WTC11 (cell line): Measurements from ENCODE around the gene SLCO2A1. TPM values are rescaled to one million over a fixed set of nuclear protein-coding genes. Genes with fewer than 3 reads are reported as not detected.

ENCODE experiments used
- ATAC-seq: fragments of 200-7000 bp; cut with Tn5 transposase; 2 replicates; pipeline ENCODE4 v1.10.0; 2021; ENCODE audit warnings: mild to moderate bottlenecking, moderate library complexity
- CTCF ChIA-PET: fragments of 300-600 bp; sonication (Branson Sonifier 250); formaldehyde crosslinking; loops from one replicate; lab custom pipeline; 2021; ENCODE audit warnings: antibody characterized with exemption; lab: Charles Lee
- POLR2A ChIA-PET: fragments of 350-600 bp; sonication (Branson Sonifier 250); formaldehyde crosslinking; loops from one replicate; lab custom pipeline; 2021; ENCODE audit warnings: antibody characterized with exemption; lab: Charles Lee
- DNase-seq: peaks from one replicate; pipeline ENCODE4 v3.0.0; 2021; ENCODE audit warnings: low spot score
- H3K27ac Mint-ChIP-seq: 2 replicates; pipeline ENCODE4 v1.8.0; 2021; ENCODE audit warnings: mixed read lengths
- H3K27me3 Mint-ChIP-seq: 2 replicates; pipeline ENCODE4 v1.8.0; 2021; ENCODE audit warnings: low read depth, mild to moderate bottlenecking, moderate library complexity, mixed read lengths
- H3K36me3 Mint-ChIP-seq: 2 replicates; pipeline ENCODE4 v1.8.0; 2021; ENCODE audit warnings: mixed read lengths
- H3K4me1 Mint-ChIP-seq: 2 replicates; pipeline ENCODE4 v1.8.0; 2022; ENCODE audit warnings: mixed read lengths
- H3K4me3 Mint-ChIP-seq: 2 replicates; pipeline ENCODE4 v1.8.0; 2021; ENCODE audit warnings: mild to moderate bottlenecking, moderate library complexity, mixed read lengths
- H3K9me3 Mint-ChIP-seq: 2 replicates; pipeline ENCODE4 v1.8.0; 2021; ENCODE audit warnings: mixed read lengths
- CREB1 ChIP-seq: sonication (generic); formaldehyde crosslinking; IDR thresholded peaks from 2 replicates; pipeline ENCODE4 v1.8.0; 2023; ENCODE audit warnings: mild to moderate bottlenecking, missing genetic modification reagents
- KAT7 ChIP-seq: sonication (generic); formaldehyde crosslinking; IDR thresholded peaks from 2 replicates; pipeline ENCODE4 v1.8.1; 2023; ENCODE audit warnings: missing genetic modification reagents, mild to moderate bottlenecking, borderline replicate concordance
- NFATC4 ChIP-seq: fragments of 250-450 bp; sonication (Bioruptor Pico); IDR thresholded peaks from 2 replicates; pipeline ENCODE4 v1.9.0; 2021; ENCODE audit warnings: mild to moderate bottlenecking
- NR3C1 ChIP-seq: sonication (generic); formaldehyde crosslinking; conservative IDR thresholded peaks from 2 replicates; pipeline ENCODE4 v1.8.1; 2023; ENCODE audit warnings: low read depth, mild to moderate bottlenecking, missing genetic modification reagents
- RELA ChIP-seq: sonication (generic); formaldehyde crosslinking; IDR thresholded peaks from 2 replicates; pipeline ENCODE4 v1.8.1; 2022; ENCODE audit warnings: missing genetic modification reagents, mild to moderate bottlenecking, borderline replicate concordance
- ZNF232 ChIP-seq: sonication (generic); formaldehyde crosslinking; IDR thresholded peaks from 2 replicates; pipeline ENCODE4 v1.8.0; 2022; ENCODE audit warnings: mild to moderate bottlenecking, missing genetic modification reagents
- ZNF396 ChIP-seq: fragments of 250-450 bp; sonication (Bioruptor Pico); IDR thresholded peaks from 2 replicates; pipeline ENCODE4 v1.8.0; 2021; ENCODE audit warnings: mild to moderate bottlenecking, moderate library complexity, borderline replicate concordance
- total RNA-seq: library from RNA; stranded (reverse); gene quantifications from 3 replicates; pipeline ENCODE4 v1.2.3, GENCODE V29; 2021
- TF ChIP-seq, protein P1 (sequence below): sonication (generic); formaldehyde crosslinking; IDR thresholded peaks from 2 replicates; pipeline ENCODE4 v1.8.1; 2023; ENCODE audit warnings: mild to moderate bottlenecking, missing genetic modification reagents, borderline replicate concordance
- TF ChIP-seq, protein P2 (sequence below): sonication (generic); formaldehyde crosslinking; IDR thresholded peaks from 2 replicates; pipeline ENCODE4 v1.8.0; 2022; ENCODE audit warnings: mild to moderate bottlenecking, missing genetic modification reagents
- TF ChIP-seq, protein P3 (sequence below): sonication (generic); formaldehyde crosslinking; IDR thresholded peaks from 2 replicates; pipeline ENCODE4 v1.8.0; 2022; ENCODE audit warnings: missing genetic modification reagents
- TF ChIP-seq, protein P4 (sequence below): fragments of 250-450 bp; sonication (Bioruptor Pico); IDR thresholded peaks from 2 replicates; pipeline ENCODE4 v1.9.0; 2021; ENCODE audit warnings: moderate library complexity, mild to moderate bottlenecking, inconsistent platforms, borderline replicate concordance
- TF ChIP-seq, protein P5 (sequence below): fragments of 250-450 bp; sonication (Bioruptor Pico); IDR thresholded peaks from 2 replicates; pipeline ENCODE4 v1.9.0; 2021; ENCODE audit warnings: mild to moderate bottlenecking
- TF ChIP-seq, protein P6 (sequence below): sonication (generic); formaldehyde crosslinking; IDR thresholded peaks from 2 replicates; pipeline ENCODE4 v1.8.0; 2023; ENCODE audit warnings: missing genetic modification reagents, mild to moderate bottlenecking, borderline replicate concordance

Gene SLCO2A1
- total RNA-seq, 1 experiment from 2014 or later = 3.3 TPM

DNA sequence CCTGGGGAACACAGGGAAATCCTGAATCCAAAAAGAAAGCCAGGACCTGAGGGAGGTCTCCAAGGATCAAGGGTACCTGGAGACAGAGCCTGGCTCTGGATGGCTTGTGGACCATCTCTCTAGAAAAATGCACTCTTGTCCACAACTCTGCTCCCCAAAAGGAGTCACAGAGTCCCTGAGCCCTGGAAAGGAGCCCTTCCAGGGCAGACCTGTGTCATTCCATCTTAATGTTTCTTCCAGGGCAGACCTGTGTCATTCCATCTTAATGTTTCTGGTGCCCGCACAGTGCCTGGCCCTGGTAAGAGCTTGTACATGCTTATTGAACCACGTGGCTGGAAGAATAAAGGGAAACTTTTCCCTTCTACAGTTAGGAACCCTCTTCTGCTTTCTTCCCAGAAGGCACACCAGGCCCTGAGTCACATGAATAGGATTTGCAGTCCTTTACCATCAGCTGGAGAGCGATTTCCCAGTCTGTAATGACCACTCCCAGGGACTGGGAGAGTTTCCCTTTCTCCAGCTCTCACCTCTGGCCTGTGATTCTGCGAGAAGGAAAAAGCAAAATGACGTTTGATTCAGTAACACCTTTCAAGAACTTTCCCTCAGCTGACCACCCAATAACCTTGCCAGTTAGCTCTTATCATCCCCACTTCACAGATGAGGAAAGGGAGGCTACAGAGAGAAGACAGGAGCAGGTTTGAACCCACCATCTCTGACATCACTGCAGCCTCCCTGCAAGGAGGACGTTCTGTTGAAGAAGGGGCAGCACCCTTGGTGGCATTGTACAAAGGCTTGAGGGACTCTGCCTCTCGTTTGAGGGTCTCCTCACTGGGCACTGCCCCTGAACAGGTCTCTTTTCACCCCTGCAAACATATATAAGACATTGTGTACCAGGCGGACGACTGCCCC lies 35.8 kb upstream of the SLCO2A1 start (continued):
- TF ChIP-seq, protein P1, sequence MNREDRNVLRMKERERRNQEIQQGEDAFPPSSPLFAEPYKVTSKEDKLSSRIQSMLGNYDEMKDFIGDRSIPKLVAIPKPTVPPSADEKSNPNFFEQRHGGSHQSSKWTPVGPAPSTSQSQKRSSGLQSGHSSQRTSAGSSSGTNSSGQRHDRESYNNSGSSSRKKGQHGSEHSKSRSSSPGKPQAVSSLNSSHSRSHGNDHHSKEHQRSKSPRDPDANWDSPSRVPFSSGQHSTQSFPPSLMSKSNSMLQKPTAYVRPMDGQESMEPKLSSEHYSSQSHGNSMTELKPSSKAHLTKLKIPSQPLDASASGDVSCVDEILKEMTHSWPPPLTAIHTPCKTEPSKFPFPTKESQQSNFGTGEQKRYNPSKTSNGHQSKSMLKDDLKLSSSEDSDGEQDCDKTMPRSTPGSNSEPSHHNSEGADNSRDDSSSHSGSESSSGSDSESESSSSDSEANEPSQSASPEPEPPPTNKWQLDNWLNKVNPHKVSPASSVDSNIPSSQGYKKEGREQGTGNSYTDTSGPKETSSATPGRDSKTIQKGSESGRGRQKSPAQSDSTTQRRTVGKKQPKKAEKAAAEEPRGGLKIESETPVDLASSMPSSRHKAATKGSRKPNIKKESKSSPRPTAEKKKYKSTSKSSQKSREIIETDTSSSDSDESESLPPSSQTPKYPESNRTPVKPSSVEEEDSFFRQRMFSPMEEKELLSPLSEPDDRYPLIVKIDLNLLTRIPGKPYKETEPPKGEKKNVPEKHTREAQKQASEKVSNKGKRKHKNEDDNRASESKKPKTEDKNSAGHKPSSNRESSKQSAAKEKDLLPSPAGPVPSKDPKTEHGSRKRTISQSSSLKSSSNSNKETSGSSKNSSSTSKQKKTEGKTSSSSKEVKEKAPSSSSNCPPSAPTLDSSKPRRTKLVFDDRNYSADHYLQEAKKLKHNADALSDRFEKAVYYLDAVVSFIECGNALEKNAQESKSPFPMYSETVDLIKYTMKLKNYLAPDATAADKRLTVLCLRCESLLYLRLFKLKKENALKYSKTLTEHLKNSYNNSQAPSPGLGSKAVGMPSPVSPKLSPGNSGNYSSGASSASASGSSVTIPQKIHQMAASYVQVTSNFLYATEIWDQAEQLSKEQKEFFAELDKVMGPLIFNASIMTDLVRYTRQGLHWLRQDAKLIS = no peak
- TF ChIP-seq NR3C1 (CRISPR knock-in tag) (no peak), RELA (no peak), ZNF396 (no peak), NFATC4 (CRISPR knock-in tag) (no peak)
- TF ChIP-seq, protein P2, sequence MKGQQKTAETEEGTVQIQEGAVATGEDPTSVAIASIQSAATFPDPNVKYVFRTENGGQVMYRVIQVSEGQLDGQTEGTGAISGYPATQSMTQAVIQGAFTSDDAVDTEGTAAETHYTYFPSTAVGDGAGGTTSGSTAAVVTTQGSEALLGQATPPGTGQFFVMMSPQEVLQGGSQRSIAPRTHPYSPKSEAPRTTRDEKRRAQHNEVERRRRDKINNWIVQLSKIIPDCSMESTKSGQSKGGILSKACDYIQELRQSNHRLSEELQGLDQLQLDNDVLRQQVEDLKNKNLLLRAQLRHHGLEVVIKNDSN (CRISPR knock-in tag) = no peak

DNA sequence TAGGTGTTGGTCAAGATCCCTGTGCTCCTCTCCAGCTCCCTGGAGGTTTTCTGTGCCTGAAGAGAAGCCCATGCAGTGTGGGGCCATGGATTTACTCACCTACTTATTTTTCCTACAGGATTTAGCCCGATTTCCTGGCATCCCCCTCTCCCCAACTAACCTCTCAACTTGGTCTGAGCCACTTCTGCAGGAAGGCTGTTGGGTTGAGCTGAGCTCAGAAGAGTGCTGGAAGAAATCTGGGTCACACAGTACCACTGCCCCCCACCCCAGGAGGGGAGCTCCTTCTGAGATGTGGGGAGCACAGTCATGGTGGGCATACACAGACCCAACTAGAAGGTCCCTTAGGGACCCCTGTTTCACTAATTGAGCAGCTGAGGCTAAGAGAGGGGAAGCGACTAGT lies 34.4 kb upstream of the SLCO2A1 start:
- CTCF ChIA-PET = no interaction called here
- Mint-ChIP-seq H3K36me3 (no peaks in the 10 kb centered on the region), H3K4me1 (no peaks in the 10 kb centered on the region), H3K27me3 (no peaks in the 10 kb centered on the region; the same call in 1 of the 2 replicates), H3K4me3 (no peak overlapping the region), H3K27ac (no peak overlapping the region), H3K9me3 (no peaks in the 10 kb centered on the region)
- TF ChIP-seq, protein P3, sequence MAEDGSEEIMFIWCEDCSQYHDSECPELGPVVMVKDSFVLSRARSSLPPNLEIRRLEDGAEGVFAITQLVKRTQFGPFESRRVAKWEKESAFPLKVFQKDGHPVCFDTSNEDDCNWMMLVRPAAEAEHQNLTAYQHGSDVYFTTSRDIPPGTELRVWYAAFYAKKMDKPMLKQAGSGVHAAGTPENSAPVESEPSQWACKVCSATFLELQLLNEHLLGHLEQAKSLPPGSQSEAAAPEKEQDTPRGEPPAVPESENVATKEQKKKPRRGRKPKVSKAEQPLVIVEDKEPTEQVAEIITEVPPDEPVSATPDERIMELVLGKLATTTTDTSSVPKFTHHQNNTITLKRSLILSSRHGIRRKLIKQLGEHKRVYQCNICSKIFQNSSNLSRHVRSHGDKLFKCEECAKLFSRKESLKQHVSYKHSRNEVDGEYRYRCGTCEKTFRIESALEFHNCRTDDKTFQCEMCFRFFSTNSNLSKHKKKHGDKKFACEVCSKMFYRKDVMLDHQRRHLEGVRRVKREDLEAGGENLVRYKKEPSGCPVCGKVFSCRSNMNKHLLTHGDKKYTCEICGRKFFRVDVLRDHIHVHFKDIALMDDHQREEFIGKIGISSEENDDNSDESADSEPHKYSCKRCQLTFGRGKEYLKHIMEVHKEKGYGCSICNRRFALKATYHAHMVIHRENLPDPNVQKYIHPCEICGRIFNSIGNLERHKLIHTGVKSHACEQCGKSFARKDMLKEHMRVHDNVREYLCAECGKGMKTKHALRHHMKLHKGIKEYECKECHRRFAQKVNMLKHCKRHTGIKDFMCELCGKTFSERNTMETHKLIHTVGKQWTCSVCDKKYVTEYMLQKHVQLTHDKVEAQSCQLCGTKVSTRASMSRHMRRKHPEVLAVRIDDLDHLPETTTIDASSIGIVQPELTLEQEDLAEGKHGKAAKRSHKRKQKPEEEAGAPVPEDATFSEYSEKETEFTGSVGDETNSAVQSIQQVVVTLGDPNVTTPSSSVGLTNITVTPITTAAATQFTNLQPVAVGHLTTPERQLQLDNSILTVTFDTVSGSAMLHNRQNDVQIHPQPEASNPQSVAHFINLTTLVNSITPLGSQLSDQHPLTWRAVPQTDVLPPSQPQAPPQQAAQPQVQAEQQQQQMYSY = no peak
- no peak for TF ChIP-seq KAT7 (CRISPR knock-in tag)
- TF ChIP-seq ZNF232 (CRISPR knock-in tag) = no peak
- TF ChIP-seq CREB1 (CRISPR knock-in tag) = no peak
- TF ChIP-seq, protein P4, sequence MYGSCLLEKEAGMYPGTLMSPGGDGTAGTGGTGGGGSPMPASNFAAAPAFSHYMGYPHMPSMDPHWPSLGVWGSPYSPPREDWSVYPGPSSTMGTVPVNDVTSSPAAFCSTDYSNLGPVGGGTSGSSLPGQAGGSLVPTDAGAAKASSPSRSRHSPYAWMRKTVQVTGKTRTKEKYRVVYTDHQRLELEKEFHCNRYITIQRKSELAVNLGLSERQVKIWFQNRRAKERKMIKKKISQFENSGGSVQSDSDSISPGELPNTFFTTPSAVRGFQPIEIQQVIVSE (CRISPR knock-in tag) = no peak
- TF ChIP-seq, protein P5, sequence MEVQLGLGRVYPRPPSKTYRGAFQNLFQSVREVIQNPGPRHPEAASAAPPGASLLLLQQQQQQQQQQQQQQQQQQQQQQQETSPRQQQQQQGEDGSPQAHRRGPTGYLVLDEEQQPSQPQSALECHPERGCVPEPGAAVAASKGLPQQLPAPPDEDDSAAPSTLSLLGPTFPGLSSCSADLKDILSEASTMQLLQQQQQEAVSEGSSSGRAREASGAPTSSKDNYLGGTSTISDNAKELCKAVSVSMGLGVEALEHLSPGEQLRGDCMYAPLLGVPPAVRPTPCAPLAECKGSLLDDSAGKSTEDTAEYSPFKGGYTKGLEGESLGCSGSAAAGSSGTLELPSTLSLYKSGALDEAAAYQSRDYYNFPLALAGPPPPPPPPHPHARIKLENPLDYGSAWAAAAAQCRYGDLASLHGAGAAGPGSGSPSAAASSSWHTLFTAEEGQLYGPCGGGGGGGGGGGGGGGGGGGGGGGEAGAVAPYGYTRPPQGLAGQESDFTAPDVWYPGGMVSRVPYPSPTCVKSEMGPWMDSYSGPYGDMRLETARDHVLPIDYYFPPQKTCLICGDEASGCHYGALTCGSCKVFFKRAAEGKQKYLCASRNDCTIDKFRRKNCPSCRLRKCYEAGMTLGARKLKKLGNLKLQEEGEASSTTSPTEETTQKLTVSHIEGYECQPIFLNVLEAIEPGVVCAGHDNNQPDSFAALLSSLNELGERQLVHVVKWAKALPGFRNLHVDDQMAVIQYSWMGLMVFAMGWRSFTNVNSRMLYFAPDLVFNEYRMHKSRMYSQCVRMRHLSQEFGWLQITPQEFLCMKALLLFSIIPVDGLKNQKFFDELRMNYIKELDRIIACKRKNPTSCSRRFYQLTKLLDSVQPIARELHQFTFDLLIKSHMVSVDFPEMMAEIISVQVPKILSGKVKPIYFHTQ = no peak
- TF ChIP-seq, protein P6, sequence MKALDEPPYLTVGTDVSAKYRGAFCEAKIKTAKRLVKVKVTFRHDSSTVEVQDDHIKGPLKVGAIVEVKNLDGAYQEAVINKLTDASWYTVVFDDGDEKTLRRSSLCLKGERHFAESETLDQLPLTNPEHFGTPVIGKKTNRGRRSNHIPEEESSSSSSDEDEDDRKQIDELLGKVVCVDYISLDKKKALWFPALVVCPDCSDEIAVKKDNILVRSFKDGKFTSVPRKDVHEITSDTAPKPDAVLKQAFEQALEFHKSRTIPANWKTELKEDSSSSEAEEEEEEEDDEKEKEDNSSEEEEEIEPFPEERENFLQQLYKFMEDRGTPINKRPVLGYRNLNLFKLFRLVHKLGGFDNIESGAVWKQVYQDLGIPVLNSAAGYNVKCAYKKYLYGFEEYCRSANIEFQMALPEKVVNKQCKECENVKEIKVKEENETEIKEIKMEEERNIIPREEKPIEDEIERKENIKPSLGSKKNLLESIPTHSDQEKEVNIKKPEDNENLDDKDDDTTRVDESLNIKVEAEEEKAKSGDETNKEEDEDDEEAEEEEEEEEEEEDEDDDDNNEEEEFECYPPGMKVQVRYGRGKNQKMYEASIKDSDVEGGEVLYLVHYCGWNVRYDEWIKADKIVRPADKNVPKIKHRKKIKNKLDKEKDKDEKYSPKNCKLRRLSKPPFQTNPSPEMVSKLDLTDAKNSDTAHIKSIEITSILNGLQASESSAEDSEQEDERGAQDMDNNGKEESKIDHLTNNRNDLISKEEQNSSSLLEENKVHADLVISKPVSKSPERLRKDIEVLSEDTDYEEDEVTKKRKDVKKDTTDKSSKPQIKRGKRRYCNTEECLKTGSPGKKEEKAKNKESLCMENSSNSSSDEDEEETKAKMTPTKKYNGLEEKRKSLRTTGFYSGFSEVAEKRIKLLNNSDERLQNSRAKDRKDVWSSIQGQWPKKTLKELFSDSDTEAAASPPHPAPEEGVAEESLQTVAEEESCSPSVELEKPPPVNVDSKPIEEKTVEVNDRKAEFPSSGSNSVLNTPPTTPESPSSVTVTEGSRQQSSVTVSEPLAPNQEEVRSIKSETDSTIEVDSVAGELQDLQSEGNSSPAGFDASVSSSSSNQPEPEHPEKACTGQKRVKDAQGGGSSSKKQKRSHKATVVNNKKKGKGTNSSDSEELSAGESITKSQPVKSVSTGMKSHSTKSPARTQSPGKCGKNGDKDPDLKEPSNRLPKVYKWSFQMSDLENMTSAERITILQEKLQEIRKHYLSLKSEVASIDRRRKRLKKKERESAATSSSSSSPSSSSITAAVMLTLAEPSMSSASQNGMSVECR (CRISPR knock-in tag) = no peak
- DNase-seq (no peak), ATAC-seq (no peak)
- POLR2A ChIA-PET = no interaction called here
